Measurements from ENCODE around the gene KRTAP5-3.
"Not testable (repeated sequence)": the region's sequence is repeated elsewhere in the genome, so short reads cannot be mapped to it uniquely, and the experiment has no call there.

KRTAP5-3 gene

DNA sequence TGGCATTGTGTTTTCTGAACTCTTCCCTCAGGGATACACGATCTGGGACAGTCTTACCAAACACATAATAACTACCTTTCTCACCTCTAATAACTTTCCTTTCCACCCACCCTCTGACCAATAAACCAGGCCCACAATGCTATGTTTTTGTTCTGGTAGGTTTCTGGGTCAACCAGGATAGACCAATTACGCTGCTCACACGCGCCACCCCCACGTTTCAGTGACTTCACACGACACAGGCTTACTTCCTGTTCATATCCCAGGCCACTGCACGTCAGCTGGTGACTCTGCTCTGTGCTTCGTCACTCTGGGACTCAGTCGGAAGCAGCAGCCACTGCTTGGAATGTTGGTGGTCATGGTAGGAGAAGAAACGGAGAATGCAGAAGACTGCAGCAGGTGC is 11.2 kb upstream of the KRTAP5-3 start:
- DNase-seq (ENCODE audit: low spot score) = no peak

DNA sequence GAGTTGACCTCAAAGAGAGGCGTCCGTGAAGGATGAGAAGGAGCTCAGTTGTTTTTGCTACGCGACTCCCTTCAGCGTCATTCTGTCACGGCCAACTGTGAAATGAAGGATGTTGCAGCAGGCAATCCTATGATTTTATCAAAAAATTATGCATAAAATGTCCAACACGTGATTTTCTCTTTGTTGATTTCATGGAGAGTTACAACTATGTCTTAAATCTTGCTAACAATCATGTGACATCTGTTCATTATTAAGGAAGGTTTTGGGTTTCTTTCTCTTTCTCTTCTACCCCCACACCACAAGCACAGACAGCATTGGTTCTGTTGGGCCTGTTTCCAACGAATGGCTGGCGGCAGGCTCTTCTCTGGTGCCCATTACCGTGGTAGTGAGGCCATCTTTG is 10.0 kb upstream of the KRTAP5-3 start:
- no peak for DNase-seq (ENCODE audit: low spot score)

DNA sequence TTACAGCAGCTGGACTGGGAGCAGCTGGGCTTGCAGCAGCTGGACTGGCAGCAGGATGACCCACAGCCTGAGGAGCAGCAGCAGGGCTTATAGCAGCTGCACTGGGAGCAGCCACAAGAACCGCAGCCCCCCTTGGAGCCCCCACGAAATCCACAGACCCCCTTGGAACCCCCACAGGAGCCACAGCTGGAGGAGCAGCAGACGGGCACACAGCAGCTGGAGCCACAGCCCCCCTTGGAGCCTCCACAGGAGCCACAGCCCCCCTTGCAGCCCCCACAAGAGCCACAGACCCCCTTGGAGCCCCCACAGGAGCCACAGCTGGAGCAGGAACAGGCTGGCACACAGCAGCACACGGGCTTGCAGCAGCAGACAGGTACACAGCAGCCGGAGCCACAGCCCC is 362 bp downstream of the KRTAP5-3 start:
- DNase-seq (ENCODE audit: low spot score) = not testable (repeated sequence)

DNA sequence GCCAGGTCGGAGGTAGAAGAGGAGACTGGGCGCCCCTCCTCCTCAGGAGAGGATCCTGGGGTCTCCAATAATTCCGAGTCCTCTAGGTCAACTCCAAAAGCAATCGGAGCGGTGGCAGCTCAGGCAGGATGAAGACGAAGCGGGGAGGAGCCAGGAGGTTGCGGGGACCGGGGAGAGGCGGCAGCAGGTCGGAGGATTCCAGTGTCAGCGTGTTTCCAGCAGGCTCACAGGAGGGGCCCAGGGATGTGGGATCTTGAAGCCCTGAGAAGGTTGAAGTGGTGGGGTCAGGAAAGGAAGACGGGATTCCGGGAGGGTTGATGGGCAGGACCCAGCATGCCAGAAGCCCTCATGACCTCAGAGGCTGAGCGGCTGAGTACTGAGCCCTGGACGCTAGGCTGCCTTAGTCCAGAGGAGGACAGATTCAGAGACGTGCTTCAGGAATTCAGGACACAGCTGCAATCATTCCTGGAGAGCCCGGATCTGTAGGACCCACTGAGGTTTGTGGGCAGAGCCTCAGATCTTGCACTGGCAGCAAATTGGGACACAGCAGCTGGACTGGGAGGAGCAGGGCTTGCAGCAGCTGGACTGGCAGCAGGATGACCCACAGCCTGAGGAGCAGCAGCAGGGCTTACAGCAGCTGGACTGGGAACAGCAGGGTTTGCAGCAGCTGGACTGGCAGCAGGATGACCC is 962 bp downstream of the KRTAP5-3 start:
- DNase-seq (ENCODE audit: low spot score) = not testable (repeated sequence)

DNA sequence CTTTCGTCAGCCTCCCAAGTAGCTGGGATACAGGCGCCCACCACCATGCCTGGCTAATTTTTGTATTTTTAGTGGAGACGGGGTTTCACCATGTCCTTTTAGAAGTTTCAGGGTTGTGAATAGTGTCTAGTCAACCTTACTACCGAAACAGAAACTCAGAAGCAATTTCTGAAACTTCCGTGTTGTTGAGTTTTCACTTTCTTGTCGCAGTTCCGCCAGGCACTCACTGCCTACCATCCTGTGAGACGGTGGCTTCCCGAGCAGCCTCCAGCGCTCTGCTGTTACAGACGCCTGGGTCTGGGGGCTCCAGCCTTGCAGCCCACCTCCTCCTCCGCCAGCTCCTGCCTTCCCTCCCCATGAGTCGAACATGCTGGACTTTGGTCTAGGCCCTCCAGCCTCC is 2.3 kb downstream of the KRTAP5-3 start:
- DNase-seq (ENCODE audit: low spot score) = not testable (repeated sequence)

DNA sequence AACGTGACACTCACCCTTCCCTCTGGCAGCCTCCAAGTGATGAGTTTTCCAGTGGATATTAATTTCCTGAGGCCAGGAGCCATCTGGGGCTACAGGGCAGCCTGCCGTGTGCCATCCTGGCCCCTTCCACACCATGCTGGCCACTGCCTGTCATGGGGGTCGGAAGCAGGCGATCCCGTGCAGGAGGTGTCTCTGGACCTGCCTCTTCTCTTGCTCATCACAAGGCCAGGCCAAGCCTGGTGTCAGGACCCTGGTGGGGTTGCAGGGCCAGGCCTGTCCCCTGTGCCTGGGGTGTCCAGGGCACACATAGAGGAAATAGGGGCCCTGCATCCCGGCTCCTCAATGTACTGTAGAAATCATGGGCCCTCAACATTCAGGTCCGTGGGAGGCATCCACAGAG is 3.6 kb downstream of the KRTAP5-3 start:
- no peak for DNase-seq (ENCODE audit: low spot score)

DNA sequence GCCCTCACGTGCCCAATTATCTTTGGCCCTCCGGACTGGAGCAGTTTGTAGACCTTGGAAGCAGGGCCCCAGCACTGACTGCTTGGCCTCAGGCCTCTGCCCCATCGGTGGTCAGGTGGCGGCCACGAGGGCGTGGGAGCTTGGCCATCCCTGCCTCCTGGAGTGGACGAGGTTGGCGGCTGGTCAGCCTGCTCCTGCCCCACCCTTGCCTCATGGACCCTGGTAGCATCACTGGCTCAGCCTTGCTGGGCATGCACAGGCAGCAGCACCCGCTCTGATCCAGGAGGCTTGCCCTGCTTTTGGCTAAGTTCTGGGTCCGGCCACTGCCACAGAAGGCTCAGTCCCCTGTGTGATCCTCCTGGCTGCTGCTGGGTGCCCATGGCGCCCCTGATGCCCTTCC is 4.1 kb downstream of the KRTAP5-3 start:
- DNase-seq (ENCODE audit: low spot score) = no peak

DNA sequence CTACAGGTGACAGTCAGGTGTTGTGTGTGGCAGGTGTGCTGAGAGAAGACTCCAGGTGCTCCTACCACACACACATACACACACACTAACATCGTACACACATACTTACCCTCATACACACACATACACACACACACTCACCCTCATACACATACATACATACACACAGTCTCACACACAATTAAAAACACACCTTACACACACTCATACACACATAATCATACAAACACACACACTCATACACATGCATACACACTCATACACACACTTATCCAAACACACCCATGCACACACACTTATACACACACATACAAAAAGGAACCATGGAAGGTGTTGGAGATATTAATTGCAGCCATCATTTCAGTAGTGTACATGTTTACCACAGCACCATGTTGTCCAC is 4.6 kb downstream of the KRTAP5-3 start:
- no peak for DNase-seq (ENCODE audit: low spot score)

DNA sequence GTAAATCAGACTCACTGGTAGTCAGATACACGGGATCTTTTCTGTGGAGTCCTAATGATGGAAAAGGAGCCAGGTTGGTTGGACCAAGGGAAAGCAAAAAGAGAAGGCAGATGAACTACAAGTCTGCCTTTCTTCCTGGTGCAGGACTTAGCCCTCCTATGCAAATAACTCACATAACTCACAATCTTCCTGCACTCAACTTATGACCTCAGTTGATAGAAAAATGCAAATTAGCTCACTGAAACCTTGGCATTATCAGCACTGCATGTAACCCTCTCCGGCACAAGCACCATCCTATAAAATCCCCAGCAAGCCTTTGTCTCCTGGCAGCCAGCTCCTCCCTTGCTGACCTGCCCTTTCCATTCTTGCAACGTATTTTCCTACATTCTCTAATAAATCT is 6.6 kb downstream of the KRTAP5-3 start:
- DNase-seq (ENCODE audit: low spot score) = not testable (repeated sequence)

DNA sequence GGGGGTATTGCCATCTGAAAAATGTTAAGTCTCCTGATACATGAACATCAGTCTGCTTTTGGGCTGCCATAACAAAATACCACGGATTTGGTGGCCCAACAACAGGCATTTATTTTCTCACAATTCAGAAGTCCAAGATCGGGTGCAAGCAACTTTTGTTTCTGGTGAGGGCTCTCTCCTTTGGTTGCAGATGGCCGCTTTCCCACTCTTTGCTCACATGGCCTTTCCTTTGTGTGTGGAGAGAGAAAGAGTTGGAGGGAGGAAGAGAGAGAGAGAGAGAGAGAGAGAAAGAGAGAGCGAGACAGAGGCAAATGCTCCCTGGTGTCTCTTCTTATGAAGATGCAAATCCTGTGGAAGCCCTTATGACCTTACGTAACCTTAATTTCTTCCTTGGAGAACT is 7.6 kb downstream of the KRTAP5-3 start:
- DNase-seq (ENCODE audit: low spot score) = no peak

DNA sequence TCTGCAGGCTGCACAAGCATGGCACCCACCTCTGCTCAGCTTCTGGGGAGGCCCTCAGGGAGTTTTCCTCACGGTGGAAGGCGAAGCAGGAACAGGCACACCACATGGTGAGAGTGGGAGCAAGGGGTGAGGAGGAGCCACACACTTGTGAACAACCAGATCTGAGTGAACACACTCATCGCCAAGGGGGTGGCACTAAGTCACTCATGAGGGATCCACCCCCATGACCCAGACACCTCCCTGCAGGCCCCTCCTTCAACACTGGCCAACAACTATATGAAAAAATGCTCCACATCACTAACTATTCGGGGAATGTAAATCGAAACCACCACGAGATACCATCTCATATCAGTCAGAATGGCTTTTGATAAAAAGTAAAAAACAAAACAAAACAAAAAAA is 9.4 kb downstream of the KRTAP5-3 start:
- no peak for DNase-seq (ENCODE audit: low spot score)

DNA sequence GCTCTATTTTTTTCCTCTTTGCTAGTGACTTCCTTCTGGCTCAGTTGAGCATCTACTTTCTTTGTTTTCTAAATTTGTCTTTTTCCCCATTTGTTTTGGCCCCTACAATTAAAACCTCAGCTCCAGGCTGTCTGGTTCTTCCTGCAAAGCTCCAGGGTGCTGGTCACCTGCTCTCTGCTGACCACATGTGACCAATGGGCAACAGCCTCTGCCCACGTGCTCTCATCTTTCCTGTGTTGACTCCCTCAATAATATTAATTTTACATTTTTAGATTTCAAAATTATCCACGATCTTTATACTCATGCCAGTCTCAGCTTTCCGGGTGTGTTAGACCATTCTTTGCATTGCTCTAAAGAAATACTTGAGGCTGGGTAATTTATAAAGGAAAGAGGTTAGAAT is 9.9 kb downstream of the KRTAP5-3 start:
- DNase-seq (ENCODE audit: low spot score) = not testable (repeated sequence)

DNA sequence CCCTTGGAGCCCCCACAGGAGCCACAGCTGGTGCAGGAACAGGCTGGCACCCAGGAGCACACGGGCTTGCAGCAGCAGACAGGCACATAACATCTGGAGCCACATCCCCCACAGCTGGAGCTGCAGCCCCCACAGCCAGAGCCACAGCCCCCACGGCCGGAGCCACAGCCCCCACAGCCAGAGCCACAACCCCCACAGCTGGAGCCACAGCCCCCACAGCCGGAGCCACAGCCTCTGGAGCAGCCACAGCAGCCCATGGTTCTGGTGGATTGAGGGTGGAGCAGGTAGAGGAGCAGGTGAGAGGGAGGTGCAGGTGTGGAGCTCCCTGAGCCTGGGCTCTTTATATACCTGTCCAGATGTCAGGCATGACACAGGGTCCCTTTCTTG is 10.3 kb downstream of the KRTAP5-3 start, which contains the start of gene KRTAP5-2:
Gene KRTAP5-2, minus strand, starts transcription at position 301 of the 387 bp plus-strand sequence. Its CDS starts 44 bp downstream, at position 257.
- no peak for DNase-seq (ENCODE audit: low spot score)

DNA sequence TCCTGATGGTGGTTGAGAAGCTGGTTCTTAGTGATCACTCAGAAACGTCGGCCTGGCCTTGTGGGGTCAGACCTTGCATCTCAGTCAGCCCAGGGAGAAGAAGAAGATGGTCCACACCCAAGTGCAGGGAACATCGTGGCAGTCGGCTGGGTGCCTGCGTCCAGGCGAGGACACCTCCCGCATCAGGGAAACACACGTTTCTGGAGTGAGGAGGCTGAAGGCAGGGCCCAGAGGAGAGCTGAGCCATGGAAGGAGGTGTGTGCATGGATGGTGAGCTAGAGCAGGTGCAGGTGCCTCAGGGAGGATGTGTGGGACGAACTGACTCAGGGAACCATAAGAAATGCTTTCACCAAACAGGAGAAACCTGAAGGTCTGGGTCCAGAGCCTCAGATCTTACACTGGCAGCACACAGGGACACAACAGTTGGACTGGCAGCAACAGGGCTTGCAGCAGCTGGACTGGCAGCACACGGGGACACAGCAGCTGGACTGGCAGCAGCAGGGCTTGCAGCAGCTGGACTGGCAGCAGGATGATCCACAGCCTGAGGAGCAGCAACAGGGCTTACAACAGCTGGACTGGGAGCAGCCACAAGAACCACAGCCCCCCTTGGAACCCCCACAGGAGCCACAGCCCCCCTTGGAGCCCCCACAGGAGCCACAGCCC is 10.8 kb downstream of the KRTAP5-3 start:
- no peak for DNase-seq (ENCODE audit: low spot score)

DNA sequence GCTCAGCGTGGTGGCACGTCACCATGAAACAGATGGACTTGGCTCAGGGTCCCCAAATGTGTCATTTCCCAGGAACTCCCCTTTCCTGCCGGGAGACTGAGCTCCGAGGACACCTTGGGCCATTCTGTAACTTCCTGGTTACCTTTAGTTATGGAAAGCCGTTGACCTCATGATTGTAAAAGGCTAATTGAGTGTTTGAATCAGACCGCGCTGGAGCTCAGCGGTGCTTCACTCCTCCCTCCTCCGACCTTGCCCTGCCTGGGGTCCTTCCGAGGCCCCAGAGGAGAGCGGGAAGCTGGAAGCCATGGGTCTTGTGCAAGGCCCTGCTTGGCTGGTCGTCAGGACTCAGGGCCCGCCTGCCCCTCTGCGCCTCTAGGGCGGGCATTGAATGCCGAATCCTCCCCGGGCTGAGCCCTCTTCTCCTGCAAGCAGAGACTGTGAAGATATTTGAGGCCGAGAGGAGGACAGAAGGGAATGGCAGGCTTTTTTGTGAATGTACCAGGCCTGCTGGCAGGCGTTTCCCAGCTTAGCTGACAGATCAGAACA is 11.6 kb downstream of the KRTAP5-3 start:
- not testable (repeated sequence) for DNase-seq (ENCODE audit: low spot score)

DNA sequence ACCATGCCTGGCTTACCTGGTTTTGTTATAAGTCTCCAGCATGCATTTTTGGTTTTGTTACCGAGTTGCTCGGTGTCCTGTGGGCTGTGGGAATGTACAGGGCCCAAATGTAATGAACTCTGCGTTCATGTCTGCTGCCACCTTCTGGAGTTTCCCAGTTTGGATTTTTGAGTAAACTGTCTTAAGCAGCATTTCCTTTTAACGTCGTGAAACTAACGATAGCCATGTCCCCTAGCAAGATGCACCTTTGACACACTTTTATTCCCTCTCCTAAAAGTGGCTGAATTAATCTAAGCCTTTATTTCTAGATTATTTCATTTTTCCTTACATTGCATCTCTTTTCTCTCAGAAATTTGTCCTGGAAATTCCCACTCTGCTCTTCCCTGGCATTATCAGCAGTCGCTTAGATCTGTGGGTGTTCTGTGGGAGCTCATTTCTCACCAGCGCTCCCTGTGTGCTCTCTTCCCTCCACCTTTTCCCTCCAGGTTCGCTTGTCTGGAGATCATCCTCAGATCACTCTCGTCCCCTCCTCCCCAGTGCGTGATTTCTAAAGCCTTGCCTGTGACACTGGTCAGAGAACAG is 12.2 kb downstream of the KRTAP5-3 start:
- DNase-seq (ENCODE audit: low spot score) = not testable (repeated sequence)

DNA sequence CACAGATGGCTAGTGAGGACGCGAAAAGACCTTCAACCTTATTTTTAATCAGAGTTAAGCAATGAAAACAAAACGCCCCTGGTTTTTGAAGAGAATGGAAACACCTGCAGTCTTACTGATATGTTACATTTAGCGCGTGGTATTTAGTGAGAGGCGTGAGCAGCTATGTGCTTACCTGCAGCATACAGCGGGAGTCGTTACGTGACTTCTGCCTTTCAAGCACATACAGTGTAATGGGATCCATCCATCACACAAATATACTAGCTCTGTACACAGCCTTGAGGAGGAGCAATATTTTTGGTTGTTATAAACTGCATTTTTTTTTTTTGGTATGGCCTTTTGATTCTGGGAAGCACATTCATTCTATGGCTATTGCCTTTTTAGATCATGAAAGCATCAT is 15.6 kb downstream of the KRTAP5-3 start:
- DNase-seq (ENCODE audit: low spot score) = no peak

DNA sequence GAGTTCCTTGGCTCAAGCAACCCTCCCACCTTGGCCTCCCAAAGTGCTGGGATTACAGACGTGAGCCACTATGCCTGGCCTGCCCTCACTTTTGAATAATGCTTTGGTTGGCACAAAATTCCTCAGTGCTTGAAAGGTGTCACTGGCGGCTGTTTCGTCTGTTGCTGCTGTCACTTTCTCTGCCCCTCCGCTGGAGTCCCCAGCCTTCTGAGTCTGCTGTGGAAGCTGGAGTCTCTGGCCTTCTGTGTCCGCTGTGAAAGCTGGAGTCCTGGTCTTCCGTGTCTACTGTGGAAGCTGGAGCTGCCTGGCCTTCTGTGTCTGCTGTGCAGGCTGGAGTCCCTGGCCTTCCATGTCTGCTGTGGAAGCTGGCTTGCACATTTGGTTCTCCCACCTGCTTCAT is 18.3 kb downstream of the KRTAP5-3 start:
- no peak for DNase-seq (ENCODE audit: low spot score)

DNA sequence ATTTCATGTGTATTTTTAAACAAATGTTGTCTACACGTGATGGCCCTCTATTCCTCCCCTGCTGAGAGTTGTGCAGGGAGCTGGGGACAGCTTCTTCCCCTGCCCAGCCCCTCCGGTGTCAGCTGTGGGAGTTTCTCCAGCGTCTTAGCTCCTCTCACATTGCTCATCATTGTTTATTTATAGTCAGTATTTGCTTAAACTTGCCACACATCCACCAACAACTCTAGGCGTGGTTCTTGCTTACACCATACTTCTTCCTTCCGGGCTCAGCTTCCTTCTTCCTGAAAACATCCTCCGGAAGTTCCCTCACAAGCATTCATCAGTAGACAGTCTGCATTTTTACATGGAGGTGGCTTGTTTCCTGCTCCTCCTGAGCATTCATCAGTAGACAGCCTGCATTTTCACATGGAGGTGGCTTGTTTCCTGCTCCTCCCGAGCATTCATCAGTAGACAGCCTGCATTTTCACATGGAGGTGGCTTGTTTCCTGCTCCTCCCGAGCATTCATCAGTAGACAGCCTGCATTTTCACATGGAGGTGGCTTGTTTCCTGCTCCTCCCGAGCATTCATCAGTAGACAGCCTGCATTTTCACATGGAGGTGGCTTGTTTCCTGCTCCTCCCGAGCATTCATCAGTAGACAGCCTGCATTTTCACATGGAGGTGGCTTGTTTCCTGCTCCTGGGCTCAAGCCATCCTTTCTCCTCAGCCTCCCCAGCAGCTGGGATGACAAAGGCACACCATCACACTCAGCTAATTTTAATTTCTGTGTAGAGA is 18.9 kb downstream of the KRTAP5-3 start:
- DNase-seq (ENCODE audit: low spot score) = not testable (repeated sequence)

DNA sequence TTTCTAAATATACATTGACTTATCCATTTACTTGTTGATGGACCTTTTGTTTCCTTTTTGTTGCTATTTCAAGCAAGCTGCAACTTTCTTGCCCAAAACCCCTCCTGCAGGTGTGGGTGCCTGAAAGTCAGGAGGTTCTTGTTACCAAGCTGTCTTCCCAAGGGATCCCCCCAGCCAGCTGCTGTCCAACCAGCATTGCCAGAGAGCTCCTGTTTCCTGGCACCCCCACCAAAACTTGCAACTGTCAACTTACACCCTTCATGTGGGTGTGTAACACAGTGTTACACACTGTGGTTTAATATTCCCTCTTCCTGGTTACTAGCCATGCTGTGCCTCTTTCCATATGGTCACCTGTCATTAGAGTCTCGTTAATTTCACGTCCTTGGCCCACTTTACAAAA is 21.6 kb downstream of the KRTAP5-3 start:
- no peak for DNase-seq (ENCODE audit: low spot score)

DNA sequence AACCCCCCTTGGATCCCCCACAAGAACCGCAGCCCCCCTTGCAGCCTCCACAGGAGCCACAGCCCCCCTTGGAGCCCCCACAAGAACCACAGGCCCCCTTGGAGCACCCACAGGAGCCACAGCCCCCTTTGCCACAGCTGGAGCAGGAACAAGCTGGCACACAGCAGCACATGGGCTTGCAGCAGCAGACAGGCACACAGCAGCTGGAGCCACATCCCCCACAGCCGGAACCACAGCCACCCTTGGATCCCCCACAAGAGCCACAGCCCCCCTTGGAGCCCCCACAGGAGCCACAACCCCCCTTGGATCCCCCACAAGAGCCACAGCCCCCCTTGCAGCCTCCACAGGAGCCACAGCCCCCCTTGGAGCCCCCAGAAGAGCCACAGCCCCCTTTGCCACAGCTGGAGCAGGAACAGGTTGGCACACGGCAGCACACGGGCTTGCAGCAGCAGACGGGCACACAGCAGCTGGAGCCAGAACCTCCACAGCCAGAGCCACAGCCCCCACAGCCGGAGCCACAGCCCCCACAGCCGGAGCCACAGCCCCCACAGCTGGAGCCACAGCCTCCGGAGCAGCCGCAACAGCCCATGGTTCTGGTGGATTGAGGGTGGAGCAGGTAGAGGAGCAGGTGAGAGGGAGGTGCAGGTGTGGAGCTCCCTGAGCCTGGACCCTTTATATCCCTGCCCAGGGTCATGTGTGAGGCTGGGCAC is 23.4 kb downstream of the KRTAP5-3 start, which contains the start of gene KRTAP5-1:
Gene KRTAP5-1, minus strand, starts transcription at position 623 of the 710 bp plus-strand sequence. Its CDS starts 34 bp downstream, at position 589.
- DNase-seq (ENCODE audit: low spot score) = not testable (repeated sequence)
